Activated CD4-positive, alpha-beta memory T cell treated with anti-CD3 and anti-CD28 coated beads for 36 hours (primary cell): ENCODE data around the gene RFTN1. TPM values are rescaled to one million over a fixed set of nuclear protein-coding genes. Genes with fewer than 3 reads are reported as not detected.

Experiments used
- CTCF ChIA-PET: fragments of 350-600 bp; sonication (Branson Sonifier 250); formaldehyde crosslinking; loops from one replicate; lab custom pipeline; 2021; ENCODE audit warnings: antibody characterized with exemption, inconsistent platforms; lab: Charles Lee
- POLR2A ChIA-PET: fragments of 350-600 bp; sonication (Branson Sonifier 250); formaldehyde crosslinking; loops from one replicate; lab custom pipeline; 2021; ENCODE audit warnings: antibody characterized with exemption; lab: Charles Lee
- DNase-seq: peaks from one replicate; pipeline ENCODE4 v3.0.0-alpha.2; 2020
- H3K27ac Mint-ChIP-seq: one replicate; pipeline ENCODE4 v1.8.0; 2021; ENCODE audit warnings: mixed read lengths
- H3K27me3 Mint-ChIP-seq: one replicate; pipeline ENCODE4 v1.8.0; 2021; ENCODE audit warnings: mixed read lengths
- H3K36me3 Mint-ChIP-seq: one replicate; pipeline ENCODE4 v1.8.0; 2021; ENCODE audit warnings: mixed read lengths
- H3K4me1 Mint-ChIP-seq: one replicate; pipeline ENCODE4 v1.8.0; 2021; ENCODE audit warnings: low read depth, mixed read lengths
- H3K4me3 Mint-ChIP-seq: one replicate; pipeline ENCODE4 v1.8.0; 2021; ENCODE audit warnings: mild to moderate bottlenecking, mixed read lengths
- H3K9me3 Mint-ChIP-seq: one replicate; pipeline ENCODE4 v1.8.0; 2021; ENCODE audit warnings: mixed read lengths
- intact Hi-C: fragments of 100-400 bp; cut with micrococcal nuclease; formaldehyde crosslinking; loops from one replicate; pipeline ENCODE4 v1.15.1; 2023
- total RNA-seq, 2 experiments: library from RNA; stranded (reverse); gene quantifications; one replicate each; pipeline ENCODE4 v1.2.3, GENCODE V29; 2021

RFTN1 gene
- total RNA-seq, 2 experiments from 2014 or later, result 104 to 106 TPM

DNA sequence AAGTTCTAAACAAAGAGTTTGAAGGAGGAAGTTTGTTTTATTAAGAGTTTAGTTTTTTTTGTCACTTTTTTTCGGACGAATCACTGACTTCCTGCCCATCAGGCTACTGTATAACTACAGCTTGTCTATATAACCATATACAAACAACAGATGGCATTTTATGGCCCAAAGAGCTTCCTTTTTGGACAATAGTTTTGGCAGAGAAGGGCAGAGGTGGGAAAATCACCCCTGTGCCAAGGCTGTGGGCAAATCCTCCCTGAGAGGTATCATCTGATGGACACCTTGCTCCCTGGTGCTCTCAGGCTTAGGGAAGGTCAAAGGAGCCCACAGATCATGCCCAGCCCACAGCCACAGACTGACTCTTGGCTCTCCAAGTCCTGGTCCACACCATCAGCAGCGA lies 135.1 kb downstream of the RFTN1 start:
- Mint-ChIP-seq H3K4me3 (no peak overlapping the region), H3K27ac (peak overlapping the region; percentile 70), H3K4me1 (peaks cover 80% of the 10 kb centered on the region), H3K9me3 (peaks cover 17% of the 10 kb centered on the region), H3K36me3 (peaks cover 67% of the 10 kb centered on the region), H3K27me3 (no peaks in the 10 kb centered on the region)
- intact Hi-C loops, result loop anchor here (2.0 kb wide), 2 partner anchors 88 to 130 kb away; no protein-coding TSS in a partner anchor
- ChIA-PET CTCF (interaction anchor here (0.6 to 1.1 kb wide), 2 partner anchors 59 to 88 kb away, joined by 3 read pairs; no protein-coding TSS in a partner anchor), POLR2A (interaction anchor here (0.6 kb wide), 1 partner anchor 75 kb away, joined by 3 read pairs; no protein-coding TSS in a partner anchor)
- DNase-seq, result no peak

DNA sequence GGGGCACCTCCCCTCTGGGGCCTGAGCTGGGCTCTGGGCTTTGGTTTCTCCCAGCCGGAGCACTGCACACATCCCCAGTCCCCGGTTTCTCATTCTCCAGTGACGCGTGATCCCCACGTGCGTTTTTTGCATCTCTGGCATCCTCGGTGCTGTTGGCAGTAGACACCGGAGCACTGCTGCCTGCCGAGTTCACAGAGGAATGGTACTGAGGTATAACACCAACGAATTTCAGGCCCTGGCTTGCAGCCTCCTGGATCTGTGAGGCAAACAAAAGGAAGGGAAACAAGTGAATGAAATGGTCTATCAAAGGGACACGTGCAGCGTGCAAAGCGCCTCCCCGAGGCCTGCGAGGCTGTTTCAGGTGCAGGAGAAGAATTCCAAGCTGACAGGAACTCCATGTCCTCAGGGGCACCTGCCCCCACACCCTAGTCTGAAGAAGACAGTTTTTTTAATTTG lies 135.6 kb downstream of the RFTN1 start:
- no peak for DNase-seq
- intact Hi-C loops, result loop anchor here (2.0 kb wide), 2 partner anchors 87 to 131 kb away; no protein-coding TSS in a partner anchor
- Mint-ChIP-seq H3K4me1 (peaks cover 76% of the 10 kb centered on the region), H3K27ac (peak overlapping the region; percentile 70), H3K9me3 (peaks cover 17% of the 10 kb centered on the region), H3K4me3 (no peak overlapping the region), H3K36me3 (peaks cover 67% of the 10 kb centered on the region), H3K27me3 (no peaks in the 10 kb centered on the region)
- ChIA-PET POLR2A (interaction anchor here (1.2 kb wide), 2 partner anchors 26 to 134 kb away, joined by 3 to 5 read pairs; no protein-coding TSS in a partner anchor), CTCF (no interaction called here)

DNA sequence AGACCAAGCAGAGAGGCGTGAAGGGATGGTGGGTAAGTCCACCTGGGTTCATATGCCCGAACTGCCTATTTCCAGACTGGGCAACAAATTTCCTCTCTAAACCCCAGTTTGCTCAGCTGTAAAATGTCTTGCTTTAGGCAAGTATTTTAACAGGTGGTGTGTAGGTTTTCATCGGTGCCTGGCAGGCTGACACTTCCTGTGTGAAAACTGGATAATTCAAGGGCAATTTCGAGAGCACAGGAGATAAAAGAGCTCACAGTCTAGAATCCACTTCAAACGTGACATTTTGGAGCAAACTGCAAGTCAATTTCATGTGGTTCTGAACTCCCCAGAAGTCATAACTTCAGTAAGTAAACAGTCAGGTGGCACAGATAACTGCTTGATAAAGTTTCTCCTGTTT lies 136.3 kb downstream of the RFTN1 start:
- DNase-seq, result peak; percentile 32
- ChIA-PET POLR2A (interaction anchor here (1.2 kb wide), 2 partner anchors 27 to 135 kb away, joined by 3 to 5 read pairs; no protein-coding TSS in a partner anchor), CTCF (interaction anchor here (0.5 kb wide), 1 partner anchor 143 kb away, joined by 3 read pairs; no protein-coding TSS in a partner anchor)
- peaks cover 17% of the 10 kb centered on the region for H3K9me3 Mint-ChIP-seq
- intact Hi-C loops, result no loop called here
- H3K27ac Mint-ChIP-seq, result peak overlapping the region; percentile 70
- H3K27me3 Mint-ChIP-seq, result no peaks in the 10 kb centered on the region
- no peak overlapping the region for H3K4me3 Mint-ChIP-seq
- peaks cover 76% of the 10 kb centered on the region for H3K4me1 Mint-ChIP-seq
- peaks cover 64% of the 10 kb centered on the region for H3K36me3 Mint-ChIP-seq

DNA sequence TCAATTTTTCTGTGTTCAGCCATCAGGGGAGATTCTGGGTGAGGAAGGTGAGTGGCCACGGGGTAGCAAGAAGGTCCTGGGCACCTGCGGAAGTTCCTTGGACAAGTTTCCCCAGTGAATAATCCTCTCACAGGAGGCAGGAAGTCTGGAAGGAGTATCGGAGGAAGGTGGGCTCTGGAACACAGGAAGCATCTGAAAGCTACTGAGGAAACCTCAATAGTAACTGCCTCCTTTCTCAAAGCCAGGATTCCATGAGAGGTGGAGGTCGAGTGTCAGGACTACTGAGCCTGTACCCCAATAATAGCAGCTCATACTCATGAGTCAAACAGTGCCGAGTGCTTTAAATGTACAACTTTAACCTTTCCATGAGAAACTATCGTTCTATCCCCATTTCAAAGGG lies 137.6 kb downstream of the RFTN1 start:
- no peak for DNase-seq
- Mint-ChIP-seq H3K27me3 (no peaks in the 10 kb centered on the region), H3K27ac (no peak overlapping the region), H3K9me3 (peaks cover 17% of the 10 kb centered on the region), H3K36me3 (peaks cover 57% of the 10 kb centered on the region), H3K4me3 (no peak overlapping the region), H3K4me1 (peaks cover 87% of the 10 kb centered on the region)
- ChIA-PET CTCF (interaction anchor here (1.1 kb wide), 1 partner anchor 86 kb away, joined by 3 read pairs; no protein-coding TSS in a partner anchor), POLR2A (no interaction called here)
- intact Hi-C loops, result no loop called here

DNA sequence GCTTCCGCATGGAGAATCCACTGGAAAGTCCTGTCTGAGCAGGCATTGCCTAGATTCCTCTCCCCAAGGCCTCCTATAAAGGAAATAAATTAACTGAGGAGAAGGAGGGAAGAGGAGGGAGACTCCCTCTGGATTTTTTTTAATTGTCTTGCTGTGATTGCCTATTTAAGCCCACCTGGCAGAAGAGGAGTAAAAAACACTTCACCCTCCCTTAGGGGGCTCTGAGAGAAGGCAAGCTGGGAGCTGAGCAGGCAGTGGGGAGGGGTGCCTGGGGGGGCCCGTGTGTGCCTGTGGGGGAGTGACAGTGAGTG lies 138.6 kb downstream of the RFTN1 start:
- Mint-ChIP-seq H3K27ac (peak overlapping the region; percentile 26), H3K9me3 (peaks cover 17% of the 10 kb centered on the region), H3K4me1 (peaks cover 89% of the 10 kb centered on the region), H3K27me3 (no peaks in the 10 kb centered on the region), H3K4me3 (no peak overlapping the region), H3K36me3 (peaks cover 58% of the 10 kb centered on the region)
- ChIA-PET POLR2A (no interaction called here), CTCF (no interaction called here)
- intact Hi-C loops, result loop anchor here (5.0 kb wide), 1 partner anchor 38 kb away; no protein-coding TSS in a partner anchor
- DNase-seq, result no peak

DNA sequence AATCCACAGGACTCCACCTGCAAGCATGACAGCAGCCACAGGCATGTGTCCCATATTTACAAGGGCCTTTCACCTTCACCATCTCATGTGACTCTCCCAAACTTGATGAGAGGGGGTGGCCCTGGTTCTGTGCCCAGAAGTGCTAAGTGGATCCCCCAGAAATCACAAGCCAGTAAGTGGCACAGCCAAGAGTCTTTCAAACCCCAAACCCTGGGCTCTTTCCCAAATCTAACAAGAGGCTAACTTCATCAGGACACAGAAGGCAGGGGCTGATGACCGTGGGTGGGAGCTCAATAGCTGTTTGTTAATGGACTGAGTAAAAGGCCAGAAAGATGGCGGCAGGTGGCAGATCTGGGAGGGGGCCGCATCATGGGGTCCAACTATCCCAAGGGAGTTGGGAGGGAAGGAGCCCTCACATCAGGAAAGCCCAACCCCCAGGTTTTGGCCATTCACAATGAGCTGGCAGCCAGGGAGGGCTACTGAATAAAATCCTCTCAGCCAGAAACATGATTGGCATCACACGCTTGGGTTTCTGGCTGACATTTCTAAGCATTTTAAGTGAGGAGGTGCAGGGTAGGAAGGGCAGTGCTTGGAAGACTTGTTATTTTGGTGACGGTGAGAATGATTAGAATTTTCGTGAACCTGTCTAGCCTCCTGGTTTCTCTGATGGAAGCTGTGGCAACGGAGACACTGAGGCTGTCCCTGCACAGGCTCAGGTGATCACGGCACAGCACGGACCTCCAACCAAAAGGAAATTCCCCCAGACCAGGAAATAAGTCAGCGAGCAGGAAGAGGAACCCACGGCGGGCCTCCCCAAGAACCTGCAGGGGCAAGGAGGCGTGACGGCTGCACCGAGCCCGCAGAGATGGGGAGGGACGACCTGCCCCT lies 139.2 kb downstream of the RFTN1 start:
- Mint-ChIP-seq H3K36me3 (peaks cover 59% of the 10 kb centered on the region), H3K4me3 (no peak overlapping the region), H3K27ac (peak overlapping the region; percentile 21), H3K27me3 (no peaks in the 10 kb centered on the region), H3K4me1 (peaks cover 89% of the 10 kb centered on the region), H3K9me3 (peaks cover 14% of the 10 kb centered on the region)
- peak; percentile 28 for DNase-seq
- intact Hi-C loops, result loop anchor here (5.0 kb wide), 1 partner anchor 37 kb away; no protein-coding TSS in a partner anchor
- ChIA-PET CTCF (no interaction called here), POLR2A (no interaction called here)

DNA sequence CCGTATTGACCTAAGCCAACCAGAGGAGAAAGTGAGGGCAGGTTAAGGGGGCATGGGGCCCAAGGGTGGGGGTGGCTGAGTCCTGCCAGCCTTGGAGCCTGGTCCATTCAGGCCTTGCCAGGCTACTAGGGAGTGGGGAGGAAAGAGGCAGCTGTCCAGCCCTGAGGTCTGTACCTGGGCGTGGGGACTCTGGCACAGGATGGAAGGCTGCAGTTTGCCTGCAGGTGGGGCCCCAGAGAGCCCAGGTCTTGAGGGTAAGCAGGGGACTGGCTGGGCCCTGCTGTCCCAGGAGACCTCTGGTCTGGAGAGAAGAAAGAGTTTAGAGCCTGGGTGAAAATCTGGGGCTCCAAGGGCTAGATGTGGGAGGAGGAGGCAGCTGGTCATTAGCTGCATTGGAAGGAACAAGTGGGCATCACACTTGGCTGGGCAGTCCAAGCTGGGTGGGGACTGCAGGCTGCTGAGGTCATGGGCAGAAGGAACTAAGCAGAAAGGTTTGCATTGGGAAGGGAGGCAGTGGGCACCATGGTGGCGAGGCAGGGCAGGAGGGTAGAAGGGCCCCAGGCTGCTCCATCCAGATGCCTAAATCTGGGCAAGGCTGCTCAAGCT lies 140.1 kb downstream of the RFTN1 start:
- Mint-ChIP-seq H3K9me3 (peaks cover 7% of the 10 kb centered on the region), H3K4me3 (no peak overlapping the region), H3K27ac (no peak overlapping the region), H3K27me3 (no peaks in the 10 kb centered on the region), H3K36me3 (peaks cover 57% of the 10 kb centered on the region), H3K4me1 (peaks cover 84% of the 10 kb centered on the region)
- CTCF ChIA-PET, result no interaction called here
- no peak for DNase-seq
- intact Hi-C loops, result loop anchor here (5.0 kb wide), 1 partner anchor 36 kb away; no protein-coding TSS in a partner anchor
- POLR2A ChIA-PET, result no interaction called here

DNA sequence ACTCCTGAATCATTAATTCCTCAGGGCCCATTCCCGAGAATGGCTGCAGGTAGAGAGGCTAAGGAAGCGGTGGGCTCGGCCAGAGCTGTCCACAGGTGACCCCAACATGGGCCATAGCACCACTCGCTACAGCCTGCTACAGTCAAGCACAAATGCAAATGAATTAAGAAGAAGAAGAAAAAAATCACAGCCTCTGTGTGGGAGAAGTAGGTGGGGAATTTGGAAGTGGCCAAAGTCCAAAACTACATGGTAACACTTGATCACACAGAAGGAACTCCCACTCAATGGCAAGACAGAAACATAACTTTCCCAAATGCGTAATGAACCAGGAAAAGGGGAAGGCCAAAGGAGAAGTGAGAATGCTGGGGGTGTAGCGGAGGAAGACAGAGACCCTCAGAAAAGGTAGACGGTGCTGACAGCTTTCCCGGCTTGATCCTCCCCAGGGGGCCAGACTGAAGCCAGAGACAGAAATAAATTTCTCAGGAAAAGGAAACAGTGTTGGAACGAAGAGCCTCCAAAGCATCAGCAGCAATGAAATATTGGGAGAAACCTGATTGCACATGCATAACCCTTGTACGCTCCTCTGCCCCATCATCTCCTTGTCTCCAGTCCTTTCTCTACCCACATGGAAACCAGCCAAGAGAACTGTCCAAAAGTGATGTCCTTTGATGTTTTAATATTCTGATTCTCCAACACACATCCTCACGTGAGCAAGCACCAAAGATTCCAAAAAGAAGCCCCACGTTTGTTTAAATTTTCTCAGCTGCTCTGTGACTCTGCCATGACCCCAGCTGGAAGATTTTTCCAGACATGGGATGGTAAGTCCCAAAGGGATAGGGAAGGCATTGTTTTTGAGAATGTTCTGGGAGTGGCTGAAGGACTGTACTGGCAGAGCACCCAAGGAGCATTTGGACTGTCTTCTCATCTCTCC lies 140.9 kb downstream of the RFTN1 start:
- ChIA-PET POLR2A (no interaction called here), CTCF (no interaction called here)
- Mint-ChIP-seq H3K9me3 (no peaks in the 10 kb centered on the region), H3K27ac (no peak overlapping the region), H3K36me3 (peaks cover 51% of the 10 kb centered on the region), H3K4me3 (no peak overlapping the region), H3K4me1 (peaks cover 76% of the 10 kb centered on the region), H3K27me3 (no peaks in the 10 kb centered on the region)
- intact Hi-C loops, result loop anchor here (5.0 kb wide), 1 partner anchor 35 kb away; no protein-coding TSS in a partner anchor
- no peak for DNase-seq

DNA sequence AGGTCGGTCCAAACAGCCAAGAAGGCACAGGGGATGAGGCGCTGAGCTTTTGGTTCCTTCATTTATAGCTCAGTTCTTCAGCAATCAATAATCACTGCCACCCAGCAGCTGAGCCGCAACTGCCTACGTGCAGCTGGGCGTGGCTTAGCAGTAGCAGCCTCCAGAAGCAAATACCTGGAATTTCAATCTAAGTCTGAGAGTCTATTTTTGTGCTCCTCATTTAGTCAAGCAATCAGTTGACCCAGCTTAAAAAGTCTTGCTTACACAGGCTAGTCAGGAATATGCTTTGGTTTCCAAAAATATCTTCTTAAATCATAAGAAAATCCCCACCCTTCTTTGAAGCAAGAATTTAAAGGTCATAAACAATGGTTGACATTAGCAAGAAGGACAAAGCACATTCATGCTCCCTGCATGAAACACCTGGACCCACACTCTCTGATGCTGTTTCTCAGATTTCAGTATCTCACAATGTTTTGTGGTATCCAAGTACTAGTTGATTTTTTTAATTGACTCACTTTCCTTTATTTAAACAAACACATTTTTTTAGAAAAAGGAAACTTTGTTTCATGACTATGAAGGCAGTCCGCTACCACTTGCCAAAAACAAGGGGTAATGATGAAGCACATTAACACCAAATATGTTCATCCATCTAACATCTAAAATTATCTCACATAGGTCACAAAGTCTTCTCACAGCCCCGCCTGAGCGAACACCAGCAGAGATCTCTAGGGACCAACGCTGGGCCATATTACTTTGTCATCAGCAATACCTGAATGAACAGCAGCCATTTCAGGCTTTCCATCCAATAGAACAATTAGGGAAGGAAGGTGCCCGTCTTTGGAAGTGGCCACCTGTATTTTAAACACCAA lies 142.4 kb downstream of the RFTN1 start:
- CTCF ChIA-PET, result no interaction called here
- no peak for DNase-seq
- POLR2A ChIA-PET, result no interaction called here
- Mint-ChIP-seq H3K4me1 (peaks cover 61% of the 10 kb centered on the region), H3K27ac (peak overlapping the region; percentile 6), H3K36me3 (peaks cover 42% of the 10 kb centered on the region), H3K4me3 (no peak overlapping the region), H3K9me3 (no peaks in the 10 kb centered on the region), H3K27me3 (no peaks in the 10 kb centered on the region)
- intact Hi-C loops, result loop anchor here (5.0 kb wide), 1 partner anchor 34 kb away; no protein-coding TSS in a partner anchor

DNA sequence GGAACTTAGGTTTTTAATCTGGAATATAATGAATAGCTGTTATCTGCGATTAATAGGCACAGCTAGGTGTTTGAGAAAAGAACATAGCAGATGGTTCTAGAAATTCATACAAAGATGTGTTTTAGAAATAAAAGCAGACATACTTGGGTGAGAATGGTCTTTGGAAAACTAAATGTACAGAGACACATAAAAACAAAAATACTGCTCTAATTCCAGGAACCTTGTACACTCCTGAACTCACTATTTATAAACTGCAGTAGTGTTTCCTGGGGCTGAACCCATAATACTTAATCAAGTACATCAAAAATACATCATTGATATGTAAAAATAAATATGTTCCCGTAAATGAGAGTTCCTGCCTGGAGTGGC lies 143.0 kb downstream of the RFTN1 start:
- Mint-ChIP-seq H3K27ac (no peak overlapping the region), H3K36me3 (peaks cover 43% of the 10 kb centered on the region), H3K4me3 (no peak overlapping the region), H3K9me3 (no peaks in the 10 kb centered on the region), H3K27me3 (no peaks in the 10 kb centered on the region), H3K4me1 (peaks cover 59% of the 10 kb centered on the region)
- POLR2A ChIA-PET, result no interaction called here
- intact Hi-C loops, result loop anchor here (5.0 kb wide), 1 partner anchor 33 kb away; no protein-coding TSS in a partner anchor
- DNase-seq, result no peak
- CTCF ChIA-PET, result no interaction called here
